GM12892 (cell line): ENCODE measurements around the gene CLECL1.
"Not testable (repeated sequence)": the region's sequence is repeated elsewhere in the genome, so short reads cannot be mapped to it uniquely, and the experiment has no call there.

ENCODE experiments used
- POLR2A ChIP-seq: IDR thresholded peaks from 2 replicates; pipeline ENCODE4 v1.6.1; 2011; ENCODE audit warnings: low read depth, low read length, control low read depth
- POLR2AphosphoS5 ChIP-seq: IDR thresholded peaks from 2 replicates; pipeline ENCODE4 v1.6.1; 2011; ENCODE audit warnings: low read depth, low read length, control low read depth

- not testable (repeated sequence) for TF ChIP-seq POLR2AphosphoS5, POLR2A
Observed at GRCh38 chr12:9738905-9739304, 6.0 kb upstream of the CLECL1 start.
